Keratinocyte (primary cell): Measurements from ENCODE around the gene CCDC80. TPM values are rescaled to one million over a fixed set of nuclear protein-coding genes. Genes with fewer than 3 reads are reported as not detected.

Experiments
- DNase-seq: peaks from one replicate; pipeline ENCODE4 v3.0.0-alpha.2; 2011; ENCODE audit warnings: low read depth, missing footprints, low spot score
- FAIRE-seq: peaks from 2 replicates; lab custom pipeline; 2011; peaks lifted over from hg19 to GRCh38; lab: Jason Lieb, UNC
- H2AFZ ChIP-seq: 2 replicates; pipeline ENCODE4 v1.6.0; 2012; ENCODE audit warnings: low read length, control low read depth, inconsistent platforms; ENCODE audit not compliant: control insufficient read depth
- H3K27ac ChIP-seq: 2 replicates; pipeline ENCODE4 v1.5.1; 2011; ENCODE audit warnings: low read length; ENCODE audit not compliant: control insufficient read depth, insufficient read depth
- H3K27me3 ChIP-seq: 3 replicates; pipeline ENCODE4 v1.6.0; 2011; ENCODE audit warnings: low read length; ENCODE audit not compliant: control insufficient read depth, insufficient read depth; ENCODE audit errors: extremely low read depth
- H3K36me3 ChIP-seq, 2 experiments: 2 replicates in 1 of 2; 3 replicates in 1 of 2; pipeline ENCODE4 v1.5.1; 2011; ENCODE audit warnings: low read length in 2 of 2, mild to moderate bottlenecking in 1 of 2; ENCODE audit not compliant: control insufficient read depth in 2 of 2, insufficient read depth in 2 of 2; ENCODE audit errors: extremely low read depth in 1 of 2
- H3K4me1 ChIP-seq: 3 replicates; pipeline ENCODE4 v1.5.1; 2011; ENCODE audit warnings: low read length; ENCODE audit not compliant: control insufficient read depth, insufficient read depth; ENCODE audit errors: extremely low read depth
- H3K4me2 ChIP-seq: 3 replicates; pipeline ENCODE4 v1.6.0; 2011; ENCODE audit warnings: low read depth, low read length; ENCODE audit not compliant: control insufficient read depth, insufficient read depth; ENCODE audit errors: extremely low read depth
- H3K4me3 ChIP-seq, 3 experiments: fragments of 200-600 bp in 1 of 3; sonication (generic) in 1 of 3; 2 replicates in 2 of 3; 3 replicates in 1 of 3; pipeline ENCODE4 v1.5.1; 2011 to 2016; ENCODE audit warnings: low read length in 3 of 3, mild to moderate bottlenecking in 3 of 3, control low read depth in 2 of 3, inconsistent platforms in 1 of 3, low read depth in 1 of 3, mixed read lengths in 1 of 3, mixed run types in 1 of 3, moderate library complexity in 1 of 3; ENCODE audit not compliant: control insufficient read depth in 2 of 3, insufficient read depth in 2 of 3; ENCODE audit errors: extremely low read depth in 1 of 3
- H3K79me2 ChIP-seq: 2 replicates; pipeline ENCODE4 v1.6.0; 2012; ENCODE audit warnings: low read length; ENCODE audit not compliant: control insufficient read depth, insufficient read depth
- H3K9ac ChIP-seq: 3 replicates; pipeline ENCODE4 v1.6.0; 2011; ENCODE audit warnings: low read length; ENCODE audit not compliant: control insufficient read depth, insufficient read depth; ENCODE audit errors: extremely low read depth
- H3K9me1 ChIP-seq: 3 replicates; pipeline ENCODE4 v1.6.0; 2011; ENCODE audit warnings: low read length; ENCODE audit not compliant: control insufficient read depth, insufficient read depth; ENCODE audit errors: extremely low read depth
- H3K9me3 ChIP-seq: 2 replicates; pipeline ENCODE4 v1.5.1; 2012; ENCODE audit warnings: low read depth, low read length; ENCODE audit not compliant: control insufficient read depth
- H4K20me1 ChIP-seq: 3 replicates; pipeline ENCODE4 v1.6.0; 2011; ENCODE audit warnings: low read length; ENCODE audit not compliant: control insufficient read depth, insufficient read depth; ENCODE audit errors: extremely low read depth
- CTCF ChIP-seq, 3 experiments: IDR thresholded peaks in 1 of 3; conservative IDR thresholded peaks in 1 of 3; optimal IDR thresholded peaks in 1 of 3; 2 replicates in 2 of 3; 3 replicates in 1 of 3; pipeline versions ENCODE3 to v1.5.1; 2011; ENCODE audit warnings: low read length in 3 of 3, mild to moderate bottlenecking in 3 of 3, moderate library complexity in 2 of 3, control low read depth in 1 of 3, inconsistent platforms in 1 of 3; ENCODE audit not compliant: insufficient read depth in 2 of 3; ENCODE audit errors: extremely low read depth in 1 of 3
- EZH2 ChIP-seq: IDR thresholded peaks from one replicate; pipeline ENCODE4 v1.6.1; 2012; ENCODE audit warnings: inconsistent platforms, mild to moderate bottlenecking, low read length, moderate library complexity
- dilution Hi-C: fragments of 300-500 bp; cut with MboI; formaldehyde crosslinking; loops from one replicate; pipeline ENCODE4 v1.7.0; 2020; ENCODE audit warnings: low sequenced_read_pairs; ENCODE audit not compliant: extremely low pct_ligation_motif_present
- polyA plus RNA-seq, 5 experiments: library from polyadenylated mRNA; depleted of rRNA in 3 of 5; stranded (reverse) in 3 of 5; stranded (forward) in 1 of 5; unstranded in 1 of 5; fragments of >200 nt; gene quantifications; 1 replicate in 1 of 5; 2 replicates in 3 of 5; 3 replicates in 1 of 5; pipeline versions ENCODE4 v1.2.1 to v1.2.3, GENCODE V29; 2011 to 2012; ENCODE audit warnings: missing spikeins in 2 of 5, low read depth in 1 of 5, low replicate concordance in 1 of 5

Gene CCDC80
- polyA plus RNA-seq, 1 donor (not counting 4 experiments of a cell fraction or from before 2014, with no cell fraction given) = 12.8 TPM

DNA sequence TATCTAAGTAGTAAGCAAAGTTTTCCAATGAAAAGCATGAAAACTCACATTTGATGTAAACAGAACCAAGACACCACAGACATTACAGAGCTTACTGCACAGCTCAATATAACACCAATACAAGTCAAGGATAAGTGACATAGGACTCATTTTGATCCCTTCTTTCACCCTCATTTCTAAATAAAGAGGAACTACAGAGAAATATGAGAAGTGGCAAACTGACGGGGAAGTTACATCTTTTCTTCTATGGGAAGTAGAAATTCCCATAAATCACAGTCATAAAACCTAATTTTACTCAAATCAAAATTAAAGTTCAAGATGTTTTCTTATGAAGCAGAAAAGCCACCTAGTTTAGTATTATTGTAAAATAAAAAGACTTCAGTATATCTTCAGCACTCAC, 83.0 kb downstream of the CCDC80 start:
- Histone ChIP-seq H3K9ac (no peak overlapping the region), H4K20me1 (no peaks in the 10 kb centered on the region), H3K9me3 (no peaks in the 10 kb centered on the region), H3K27me3 (no peaks in the 10 kb centered on the region), H3K4me2 (no peak overlapping the region), H3K4me3 (no peak overlapping the region), H3K4me1 (peaks cover 13% of the 10 kb centered on the region), H3K9me1 (no peaks in the 10 kb centered on the region), H3K79me2 (peaks cover 65% of the 10 kb centered on the region), H2AFZ (no peak overlapping the region), H3K27ac (no peak overlapping the region), H3K36me3 (no peaks in the 10 kb centered on the region)
- FAIRE-seq (no peak), DNase-seq (no peak)
- TF ChIP-seq CTCF (optimal IDR thresholded peaks at IDR 0.05 in 1 of 3, IDR thresholded peaks at IDR 0.05 in 1 of 3, conservative IDR thresholded peaks at IDR 0.05 in 1 of 3; ENCODE audit: extremely low read depth in 1 of 3, insufficient read depth in 2 of 3, low read length in 3 of 3) (no peak), EZH2 (no peak)
- dilution Hi-C loops = no loop called here

- dilution Hi-C loops = no loop called here
- H3K27me3 ChIP-seq = no peaks in the 10 kb centered on the region
Measured at GRCh38 chr3:112555535-112556170, 85.3 kb downstream of the CCDC80 start.

More at GRCh38 chr3:112555535-112556170, 85.3 kb downstream of the CCDC80 start:
- Histone ChIP-seq H3K36me3 (peaks cover 0 to 1% of the 10 kb centered on the region in 2 experiments), H3K9me1 (no peaks in the 10 kb centered on the region), H3K27ac (no peak overlapping the region), H2AFZ (no peak overlapping the region), H3K79me2 (peaks cover 65% of the 10 kb centered on the region), H3K9me3 (no peaks in the 10 kb centered on the region), H3K9ac (no peak overlapping the region), H4K20me1 (no peaks in the 10 kb centered on the region), H3K4me2 (no peak overlapping the region), H3K4me1 (peaks cover 13% of the 10 kb centered on the region), H3K4me3 (no peak overlapping the region)
- TF ChIP-seq CTCF (optimal IDR thresholded peaks at IDR 0.05 in 1 of 3, IDR thresholded peaks at IDR 0.05 in 1 of 3, conservative IDR thresholded peaks at IDR 0.05 in 1 of 3; ENCODE audit: extremely low read depth in 1 of 3, insufficient read depth in 2 of 3, low read length in 3 of 3) (no peak), EZH2 (no peak)
- FAIRE-seq = no peak
- DNase-seq = no peak
